Measurements from ENCODE around the gene TIMM29. TPM values are rescaled to one million over a fixed set of nuclear protein-coding genes. Genes with fewer than 3 reads are reported as not detected.

Gene TIMM29
- polyA plus RNA-seq, 3 donors: 5.2 to 18.7 (median 14.1) TPM

DNA sequence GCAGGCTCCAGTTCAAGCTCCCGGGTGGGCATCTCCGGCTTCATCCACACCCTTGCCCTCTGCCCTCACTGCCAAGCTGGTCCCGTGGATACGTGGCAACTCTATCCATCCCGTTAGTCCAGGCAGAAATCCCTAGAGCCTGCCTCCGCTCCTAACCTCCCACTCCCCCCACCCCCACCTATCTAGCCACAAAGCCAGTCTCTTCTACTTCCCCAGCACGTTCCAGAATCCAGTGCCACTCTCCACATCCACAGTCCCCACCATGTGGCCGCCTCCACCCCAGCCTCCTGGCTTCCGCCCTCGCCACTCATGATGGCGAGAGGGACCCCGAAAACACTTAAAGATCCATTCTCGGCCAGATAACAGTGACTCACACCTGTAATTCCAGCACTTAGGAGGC lies 4.0 kb upstream of the TIMM29 start:
- WGBS (ENCODE audit: insufficient coverage): 89% methylated on average over 11 of the region's 13 CpGs
- peak overlapping the region in 2 of 7 donors; percentile 46 to 52 for H3K27ac Mint-ChIP-seq
- no peak overlapping the region for H3K9ac ChIP-seq (ENCODE audit: insufficient read depth, low read length, poor library complexity, severe bottlenecking)

GRCh38 chr19:10927730-10928562 lies 665 bp upstream of the TIMM29 start:
- peaks cover 0 to 4% (median 0%) of the 10 kb centered on the region in 7 donors for H3K9me3 Mint-ChIP-seq
- H3K4me1 ChIP-seq (ENCODE audit: control insufficient read depth in 1 of 2, insufficient read depth in 2 of 2, low read length in 2 of 2): peaks cover 18 to 21% of the 10 kb centered on the region in 2 donors
- H3K79me2 ChIP-seq (ENCODE audit: insufficient read depth, low read length): peaks cover 44% of the 10 kb centered on the region
- H3K27ac ChIP-seq (ENCODE audit: low read depth in 1 of 2, low read length in 2 of 2): peak overlapping the region; percentile 50 to 82
- H3K4me1 Mint-ChIP-seq: peaks cover 23% of the 10 kb centered on the region
- peak overlapping the region; percentile 75 to 97 (median 88) for H3K4me3 ChIP-seq (replicated peaks in 1 of 3; ENCODE audit: low read depth in 2 of 3, low read length in 3 of 3)
- 3% methylated on average over 33 of the region's 47 CpGs for WGBS (ENCODE audit: insufficient coverage)
- TF ChIP-seq, protein P1, sequence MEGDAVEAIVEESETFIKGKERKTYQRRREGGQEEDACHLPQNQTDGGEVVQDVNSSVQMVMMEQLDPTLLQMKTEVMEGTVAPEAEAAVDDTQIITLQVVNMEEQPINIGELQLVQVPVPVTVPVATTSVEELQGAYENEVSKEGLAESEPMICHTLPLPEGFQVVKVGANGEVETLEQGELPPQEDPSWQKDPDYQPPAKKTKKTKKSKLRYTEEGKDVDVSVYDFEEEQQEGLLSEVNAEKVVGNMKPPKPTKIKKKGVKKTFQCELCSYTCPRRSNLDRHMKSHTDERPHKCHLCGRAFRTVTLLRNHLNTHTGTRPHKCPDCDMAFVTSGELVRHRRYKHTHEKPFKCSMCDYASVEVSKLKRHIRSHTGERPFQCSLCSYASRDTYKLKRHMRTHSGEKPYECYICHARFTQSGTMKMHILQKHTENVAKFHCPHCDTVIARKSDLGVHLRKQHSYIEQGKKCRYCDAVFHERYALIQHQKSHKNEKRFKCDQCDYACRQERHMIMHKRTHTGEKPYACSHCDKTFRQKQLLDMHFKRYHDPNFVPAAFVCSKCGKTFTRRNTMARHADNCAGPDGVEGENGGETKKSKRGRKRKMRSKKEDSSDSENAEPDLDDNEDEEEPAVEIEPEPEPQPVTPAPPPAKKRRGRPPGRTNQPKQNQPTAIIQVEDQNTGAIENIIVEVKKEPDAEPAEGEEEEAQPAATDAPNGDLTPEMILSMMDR (IDR thresholded peaks at IDR 0.05): no peak
- peaks cover 21% of the 10 kb centered on the region for H4K20me1 ChIP-seq (ENCODE audit: insufficient read depth, low read length)
- H3K27me3 Mint-ChIP-seq (ENCODE audit: low read depth in 3 of 3): peaks cover 0 to 3% (median 0%) of the 10 kb centered on the region in 3 donors
- peaks cover 28 to 48% of the 10 kb centered on the region in 2 donors for H3K36me3 Mint-ChIP-seq
- peak in 2 of 3 donors; percentile 17 to 39 for DNase-seq
- peaks cover 20 to 28% of the 10 kb centered on the region in 2 donors for H3K36me3 ChIP-seq (replicated peaks in 1 of 2; ENCODE audit: control insufficient read depth in 1 of 2, insufficient read depth in 2 of 2, low read length in 2 of 2)
- peak overlapping the region; percentile 79 to 95 (median 89) for H3K27ac Mint-ChIP-seq
- H2AFZ ChIP-seq (ENCODE audit: insufficient read depth, low read depth, low read length, poor library complexity, severe bottlenecking): peak overlapping the region; percentile 91
- intact Hi-C loops (cut with micrococcal nuclease): loop anchor here in 1 of 2 donors (10.0 kb wide), 1 partner anchor 53 kb away; the partner anchor contains the start of gene CARM1
- no peaks in the 10 kb centered on the region for H3K9me3 ChIP-seq (replicated peaks in 1 of 2; ENCODE audit: control insufficient read depth in 1 of 2, insufficient read depth in 1 of 2, low read length in 2 of 2)
- no peaks in the 10 kb centered on the region for H3K27me3 ChIP-seq (ENCODE audit: control insufficient read depth in 2 of 2, insufficient read depth in 2 of 2, low read length in 2 of 2)
- peak overlapping the region; percentile 92 to 94 for H3K4me3 Mint-ChIP-seq
- peak overlapping the region; percentile 98 for H3K4me2 ChIP-seq (replicated peaks; ENCODE audit: extremely low read depth, low read length, poor library complexity, severe bottlenecking)
- H3K9ac ChIP-seq (ENCODE audit: insufficient read depth, low read length, poor library complexity, severe bottlenecking): peak overlapping the region; percentile 77

More for the DNA sequence above, 4.0 kb upstream of the TIMM29 start:
- no peak overlapping the region for H3K4me2 ChIP-seq (replicated peaks; ENCODE audit: extremely low read depth, low read length, poor library complexity, severe bottlenecking)
- no peak overlapping the region for H2AFZ ChIP-seq (ENCODE audit: insufficient read depth, low read depth, low read length, poor library complexity, severe bottlenecking)
- H3K36me3 ChIP-seq (replicated peaks in 1 of 2; ENCODE audit: control insufficient read depth in 1 of 2, insufficient read depth in 2 of 2, low read length in 2 of 2): peaks cover 48 to 57% of the 10 kb centered on the region in 2 donors
- intact Hi-C loops (cut with micrococcal nuclease): loop anchor here in 1 of 2 donors (10.0 kb wide), 1 partner anchor 50 kb away; the partner anchor contains the start of gene CARM1
- no peak for DNase-seq
- Mint-ChIP-seq H3K4me1 (peaks cover 16% of the 10 kb centered on the region), H3K36me3 (peaks cover 37 to 66% of the 10 kb centered on the region in 2 donors), H3K4me3 (no peak overlapping the region), H3K27me3 (ENCODE audit: low read depth in 3 of 3) (peaks cover 0 to 3% (median 0%) of the 10 kb centered on the region in 3 donors), H3K9me3 (no peaks in the 10 kb centered on the region)
- no peak overlapping the region for H3K27ac ChIP-seq (ENCODE audit: low read depth in 1 of 2, low read length in 2 of 2)
- TF ChIP-seq, protein P1 (IDR thresholded peaks at IDR 0.05): no peak
- H3K79me2 ChIP-seq (ENCODE audit: insufficient read depth, low read length): peaks cover 27% of the 10 kb centered on the region
- no peaks in the 10 kb centered on the region for H3K9me3 ChIP-seq (replicated peaks in 1 of 2; ENCODE audit: control insufficient read depth in 1 of 2, insufficient read depth in 1 of 2, low read length in 2 of 2)
- no peaks in the 10 kb centered on the region for H3K27me3 ChIP-seq (ENCODE audit: control insufficient read depth in 2 of 2, insufficient read depth in 2 of 2, low read length in 2 of 2)
- no peak overlapping the region for H3K4me3 ChIP-seq (replicated peaks in 1 of 3; ENCODE audit: low read depth in 2 of 3, low read length in 3 of 3)
- peaks cover 14 to 17% of the 10 kb centered on the region in 2 donors for H3K4me1 ChIP-seq (ENCODE audit: control insufficient read depth in 1 of 2, insufficient read depth in 2 of 2, low read length in 2 of 2)
- H4K20me1 ChIP-seq (ENCODE audit: insufficient read depth, low read length): peaks cover 5% of the 10 kb centered on the region

Measured in CD14-positive monocyte (primary cell).